WTC11 (cell line): ENCODE measurements around the gene METTL18. TPM values are rescaled to one million over a fixed set of nuclear protein-coding genes. Genes with fewer than 3 reads are reported as not detected.

ENCODE experiments used
- ATAC-seq: fragments of 200-7000 bp; cut with Tn5 transposase; 2 replicates; pipeline ENCODE4 v1.10.0; 2021; ENCODE audit warnings: mild to moderate bottlenecking, moderate library complexity
- CTCF ChIA-PET: fragments of 300-600 bp; sonication (Branson Sonifier 250); formaldehyde crosslinking; loops from one replicate; lab custom pipeline; 2021; ENCODE audit warnings: antibody characterized with exemption; lab: Charles Lee
- POLR2A ChIA-PET: fragments of 350-600 bp; sonication (Branson Sonifier 250); formaldehyde crosslinking; loops from one replicate; lab custom pipeline; 2021; ENCODE audit warnings: antibody characterized with exemption; lab: Charles Lee
- DNase-seq: peaks from one replicate; pipeline ENCODE4 v3.0.0; 2021; ENCODE audit warnings: low spot score
- H3K27ac Mint-ChIP-seq: 2 replicates; pipeline ENCODE4 v1.8.0; 2021; ENCODE audit warnings: mixed read lengths
- H3K27me3 Mint-ChIP-seq: 2 replicates; pipeline ENCODE4 v1.8.0; 2021; ENCODE audit warnings: low read depth, mild to moderate bottlenecking, moderate library complexity, mixed read lengths
- H3K36me3 Mint-ChIP-seq: 2 replicates; pipeline ENCODE4 v1.8.0; 2021; ENCODE audit warnings: mixed read lengths
- H3K4me1 Mint-ChIP-seq: 2 replicates; pipeline ENCODE4 v1.8.0; 2022; ENCODE audit warnings: mixed read lengths
- H3K4me3 Mint-ChIP-seq: 2 replicates; pipeline ENCODE4 v1.8.0; 2021; ENCODE audit warnings: mild to moderate bottlenecking, moderate library complexity, mixed read lengths
- H3K9me3 Mint-ChIP-seq: 2 replicates; pipeline ENCODE4 v1.8.0; 2021; ENCODE audit warnings: mixed read lengths
- CBFB ChIP-seq: sonication (generic); formaldehyde crosslinking; IDR thresholded peaks from 2 replicates; pipeline ENCODE4 v1.8.1; 2022; ENCODE audit warnings: mild to moderate bottlenecking, low read depth, missing genetic modification reagents
- EMX1 ChIP-seq: fragments of 250-450 bp; sonication (Bioruptor Pico); IDR thresholded peaks from 2 replicates; pipeline ENCODE4 v1.8.0; 2021; ENCODE audit warnings: mild to moderate bottlenecking
- GRHL2 ChIP-seq: fragments of 250-450 bp; sonication (Bioruptor Pico); IDR thresholded peaks from 2 replicates; pipeline ENCODE4 v1.8.0; 2022; ENCODE audit warnings: mild to moderate bottlenecking, moderate library complexity; ENCODE audit not compliant: insufficient replicate concordance, severe bottlenecking
- JAZF1 ChIP-seq: fragments of 250-450 bp; sonication (Bioruptor Pico); IDR thresholded peaks from 2 replicates; pipeline ENCODE4 v1.9.0; 2021; ENCODE audit warnings: moderate library complexity, mild to moderate bottlenecking, inconsistent platforms
- MAX ChIP-seq: sonication (generic); formaldehyde crosslinking; IDR thresholded peaks from 2 replicates; pipeline ENCODE4 v1.8.0; 2022; ENCODE audit warnings: mild to moderate bottlenecking, missing genetic modification reagents
- MLX ChIP-seq: sonication (generic); formaldehyde crosslinking; IDR thresholded peaks from 2 replicates; pipeline ENCODE4 v1.8.1; 2023; ENCODE audit warnings: mild to moderate bottlenecking, missing genetic modification reagents, moderate library complexity
- NFE2L1 ChIP-seq: sonication (generic); formaldehyde crosslinking; IDR thresholded peaks from 2 replicates; pipeline ENCODE4 v1.8.1; 2023; ENCODE audit warnings: missing genetic modification reagents
- NR2C2 ChIP-seq: sonication (generic); formaldehyde crosslinking; IDR thresholded peaks from 2 replicates; pipeline ENCODE4 v1.8.0; 2022; ENCODE audit warnings: mild to moderate bottlenecking, missing genetic modification reagents
- PRRX2 ChIP-seq: fragments of 250-450 bp; sonication (Bioruptor Pico); IDR thresholded peaks from 2 replicates; pipeline ENCODE4 v1.8.0; 2021; ENCODE audit warnings: mild to moderate bottlenecking
- STAT6 ChIP-seq: sonication (generic); formaldehyde crosslinking; conservative IDR thresholded peaks from 2 replicates; pipeline ENCODE4 v1.8.1; 2023; ENCODE audit warnings: mild to moderate bottlenecking, low read depth, missing genetic modification reagents, moderate library complexity
- TCF7 ChIP-seq: sonication (generic); formaldehyde crosslinking; IDR thresholded peaks from 2 replicates; pipeline ENCODE4 v1.8.0; 2022; ENCODE audit warnings: mild to moderate bottlenecking, low read depth, missing genetic modification reagents, moderate library complexity
- USF2 ChIP-seq: sonication (generic); formaldehyde crosslinking; IDR thresholded peaks from 2 replicates; pipeline ENCODE4 v1.8.1; 2023; ENCODE audit warnings: mild to moderate bottlenecking, missing genetic modification reagents, moderate library complexity
- ZBTB21 ChIP-seq: sonication (generic); formaldehyde crosslinking; IDR thresholded peaks from 2 replicates; pipeline ENCODE4 v1.8.1; 2023; ENCODE audit warnings: mild to moderate bottlenecking, missing genetic modification reagents, borderline replicate concordance
- ZNF138 ChIP-seq: sonication (generic); formaldehyde crosslinking; conservative IDR thresholded peaks from 2 replicates; pipeline ENCODE4 v1.8.1; 2022; ENCODE audit warnings: mild to moderate bottlenecking, moderate library complexity, missing genetic modification reagents
- ZNF219 ChIP-seq: sonication (generic); formaldehyde crosslinking; IDR thresholded peaks from 2 replicates; pipeline ENCODE4 v1.8.0; 2023; ENCODE audit warnings: missing genetic modification reagents, mild to moderate bottlenecking, borderline replicate concordance
- ZNF263 ChIP-seq: sonication (generic); formaldehyde crosslinking; IDR thresholded peaks from 2 replicates; pipeline ENCODE4 v1.8.1; 2022; ENCODE audit warnings: low read depth, mild to moderate bottlenecking, moderate library complexity, missing genetic modification reagents
- ZNF317 ChIP-seq: sonication (generic); formaldehyde crosslinking; IDR thresholded peaks from 2 replicates; pipeline ENCODE4 v1.8.1; 2023; ENCODE audit warnings: low read depth, mild to moderate bottlenecking, moderate library complexity, missing genetic modification reagents, borderline replicate concordance
- ZNF396 ChIP-seq: fragments of 250-450 bp; sonication (Bioruptor Pico); IDR thresholded peaks from 2 replicates; pipeline ENCODE4 v1.8.0; 2021; ENCODE audit warnings: mild to moderate bottlenecking, moderate library complexity, borderline replicate concordance
- ZNF423 ChIP-seq: fragments of 250-450 bp; sonication (Bioruptor Pico); IDR thresholded peaks from 2 replicates; pipeline ENCODE4 v2.1.2; 2022; ENCODE audit warnings: mild to moderate bottlenecking, moderate library complexity
- ZNF512 ChIP-seq: sonication (generic); formaldehyde crosslinking; IDR thresholded peaks from 2 replicates; pipeline ENCODE4 v1.8.1; 2022; ENCODE audit warnings: missing genetic modification reagents, borderline replicate concordance
- ZNF532 ChIP-seq: fragments of 250-450 bp; sonication (Bioruptor Pico); IDR thresholded peaks from 2 replicates; pipeline ENCODE4 v1.9.0; 2021; ENCODE audit warnings: mild to moderate bottlenecking, borderline replicate concordance
- total RNA-seq: library from RNA; stranded (reverse); gene quantifications from 3 replicates; pipeline ENCODE4 v1.2.3, GENCODE V29; 2021

Gene METTL18
- total RNA-seq, 1 experiment from 2014 or later = 7.7 TPM

GRCh38 chr1:169785267-169785666 is 9.4 kb downstream of the METTL18 start (continued):
- no peak for TF ChIP-seq GRHL2 (CRISPR knock-in tag)

GRCh38 chr1:169784102-169784501 is 10.6 kb downstream of the METTL18 start:
- no peaks in the 10 kb centered on the region; the same call in 1 of the 2 replicates for H3K27me3 Mint-ChIP-seq
- no peak for DNase-seq
- H3K36me3 Mint-ChIP-seq = peaks cover 6% of the 10 kb centered on the region; the same call in 1 of the 2 replicates
- POLR2A ChIA-PET = no interaction called here
- no peak for TF ChIP-seq ZNF423 (CRISPR knock-in tag)
- TF ChIP-seq ZNF532 (CRISPR knock-in tag) = no peak
- TF ChIP-seq MAX (CRISPR knock-in tag) = no peak
- no peak for TF ChIP-seq STAT6 (CRISPR knock-in tag)
- no peak for TF ChIP-seq TCF7 (CRISPR knock-in tag)
- peaks cover 43% of the 10 kb centered on the region for H3K4me1 Mint-ChIP-seq
- no peak for ATAC-seq
- CTCF ChIA-PET = no interaction called here
- no peak overlapping the region for H3K4me3 Mint-ChIP-seq
- no peak overlapping the region for H3K27ac Mint-ChIP-seq
- H3K9me3 Mint-ChIP-seq = peaks cover 23% of the 10 kb centered on the region

- Mint-ChIP-seq H3K27ac (no peak overlapping the region), H3K4me1 (peaks cover 43% of the 10 kb centered on the region), H3K4me3 (no peak overlapping the region), H3K9me3 (peaks cover 23% of the 10 kb centered on the region), H3K27me3 (no peaks in the 10 kb centered on the region), H3K36me3 (peaks cover 6% of the 10 kb centered on the region; the same call in 1 of the 2 replicates)
- TF ChIP-seq JAZF1 (CRISPR knock-in tag) (no peak), EMX1 (CRISPR knock-in tag) (no peak), ZNF396 (CRISPR knock-in tag) (no peak), ZNF138 (CRISPR knock-in tag) (no peak), PRRX2 (CRISPR knock-in tag) (no peak), ZNF219 (CRISPR knock-in tag) (no peak), MLX (no peak), NFE2L1 (no peak), USF2 (CRISPR knock-in tag) (no peak), CBFB (CRISPR knock-in tag) (no peak), ZNF317 (CRISPR knock-in tag) (no peak), ZNF263 (CRISPR knock-in tag) (no peak), GRHL2 (CRISPR knock-in tag) (no peak), NR2C2 (CRISPR knock-in tag) (no peak), ZNF512 (no peak), ZBTB21 (no peak)
- DNase-seq = no peak
- no peak for ATAC-seq
- CTCF ChIA-PET = interaction anchor here (1.2 kb wide), 1 partner anchor 27 kb away, joined by 4 read pairs; no protein-coding TSS in a partner anchor
- POLR2A ChIA-PET = no interaction called here
Measured at GRCh38 chr1:169782596-169782995, 12.1 kb downstream of the METTL18 start.
